Activated T-cell treated with anti-CD3 and anti-CD28 coated beads for 1 hour (primary cell): ENCODE data around the gene MAP3K10.
"Not testable (repeated sequence)": the region's sequence is repeated elsewhere in the genome, so short reads cannot be mapped to it uniquely, and the experiment has no call there.

Source experiments
- DNase-seq: peaks from one replicate; pipeline ENCODE4 v3.0.0-alpha.2; 2020; ENCODE audit warnings: low read depth

MAP3K10 gene

GRCh38 chr19:40217027-40217810 is 26.0 kb downstream of the MAP3K10 start:
- DNase-seq: no peak

DNA sequence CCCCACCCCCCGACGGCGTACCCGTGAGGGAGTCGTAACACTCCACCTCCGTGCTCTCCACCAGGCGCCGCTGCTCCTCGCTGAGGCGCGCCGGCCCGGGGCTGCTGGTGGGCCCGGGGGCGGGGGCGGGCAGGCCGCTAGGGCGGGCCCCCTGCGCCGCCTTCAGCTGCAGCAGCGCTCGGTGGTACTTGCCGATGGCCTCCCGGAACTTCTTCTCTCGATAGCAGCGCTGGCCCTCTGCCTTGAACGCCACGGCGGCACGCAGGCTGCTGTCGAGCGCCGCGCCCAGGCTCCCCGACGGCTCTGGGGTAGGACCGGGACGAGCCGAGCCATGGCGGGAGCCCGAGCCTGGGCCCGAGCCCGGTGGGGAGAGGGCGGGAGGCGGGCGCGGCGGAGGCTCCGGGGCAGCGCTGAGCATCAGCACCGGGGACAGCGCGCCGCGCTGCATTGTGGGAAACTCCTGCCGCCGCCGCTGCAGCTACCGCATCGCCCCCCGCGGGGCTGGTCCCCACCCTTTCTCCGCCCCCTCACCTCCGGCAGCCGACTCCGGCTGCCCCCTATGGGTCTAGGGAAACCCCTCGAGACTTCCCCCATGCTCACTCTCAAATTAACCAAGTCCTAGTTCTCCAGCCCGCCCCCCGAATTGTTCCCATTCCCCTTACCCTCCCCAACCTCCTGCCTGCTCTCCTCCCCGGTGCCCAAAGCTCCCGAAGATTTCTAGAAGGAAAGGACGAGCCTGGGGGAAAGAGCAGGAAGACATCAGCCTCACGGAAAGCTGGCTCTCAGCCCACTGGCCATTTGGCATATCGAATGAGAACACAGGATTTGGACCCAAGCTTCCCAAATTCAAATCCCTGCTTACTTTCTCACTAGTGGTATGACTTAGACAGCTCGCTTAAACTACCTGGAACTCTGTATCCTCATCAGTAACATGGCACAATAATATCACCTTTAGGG is 27.0 kb downstream of the MAP3K10 start, which contains the start of gene TTC9B:
TTC9B (minus strand) TSS at position 451 of the 957 bp plus-strand sequence; CDS start at position 448, 3 bp downstream.
- peak; percentile 17 for DNase-seq

DNA sequence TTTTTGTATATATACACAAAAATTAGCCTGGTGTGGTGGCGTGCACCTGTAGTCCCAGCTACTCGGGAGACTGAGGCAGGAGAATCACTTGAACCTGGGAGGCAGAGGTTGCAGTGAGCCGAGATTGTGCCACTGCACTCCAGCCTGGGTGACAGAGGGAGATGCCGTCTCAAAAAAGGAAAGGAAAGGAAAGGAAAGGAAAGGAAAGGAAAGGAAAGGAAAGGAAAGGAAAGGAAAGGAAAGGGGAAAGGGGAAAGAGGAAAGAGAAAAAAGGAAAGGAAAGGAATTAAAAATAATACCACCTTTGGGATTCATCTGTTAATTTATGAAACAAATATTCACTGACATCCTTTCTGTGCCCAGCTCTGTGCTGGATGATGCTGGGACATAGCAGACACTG is 27.8 kb downstream of the MAP3K10 start:
- not testable (repeated sequence) for DNase-seq

DNA sequence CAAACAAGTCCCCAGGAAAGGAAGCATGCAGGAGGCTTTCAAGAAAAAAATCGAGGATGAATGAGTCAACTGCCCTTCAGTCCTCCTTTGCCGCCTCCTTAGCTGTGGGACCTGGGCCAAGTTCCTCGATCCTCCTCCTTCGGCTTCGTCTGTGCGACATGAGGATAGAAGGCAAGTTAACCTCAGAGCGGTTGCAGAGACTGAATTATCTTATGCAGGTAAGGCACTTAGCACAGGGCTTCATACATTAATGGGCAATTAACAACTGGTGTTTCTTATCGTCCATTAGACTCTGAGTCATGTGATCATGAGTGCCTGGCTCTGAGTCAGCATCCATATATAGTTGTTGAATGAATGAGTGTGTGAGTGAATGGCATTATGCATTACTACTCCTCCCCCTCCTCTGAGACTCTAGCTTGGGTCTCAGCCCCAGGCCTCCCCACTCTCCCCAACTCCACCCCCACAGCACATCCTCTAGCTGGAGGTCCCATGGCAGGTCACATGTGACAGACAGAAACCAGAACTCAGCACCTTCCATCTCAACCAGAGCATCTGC is 28.6 kb downstream of the MAP3K10 start:
- DNase-seq: no peak

GRCh38 chr19:40220674-40221073 is 29.4 kb downstream of the MAP3K10 start:
- DNase-seq: no peak

- DNase-seq: peak; percentile 64
Observed at GRCh38 chr19:40221858-40222619, 30.8 kb downstream of the MAP3K10 start.

- DNase-seq: peak; percentile 27
Observed at GRCh38 chr19:40223135-40223822, 32.1 kb downstream of the MAP3K10 start.

- DNase-seq: no peak
Observed at GRCh38 chr19:40224342-40225150, 33.3 kb downstream of the MAP3K10 start.

GRCh38 chr19:40225440-40226305 is 34.4 kb downstream of the MAP3K10 start:
- DNase-seq: no peak

DNA sequence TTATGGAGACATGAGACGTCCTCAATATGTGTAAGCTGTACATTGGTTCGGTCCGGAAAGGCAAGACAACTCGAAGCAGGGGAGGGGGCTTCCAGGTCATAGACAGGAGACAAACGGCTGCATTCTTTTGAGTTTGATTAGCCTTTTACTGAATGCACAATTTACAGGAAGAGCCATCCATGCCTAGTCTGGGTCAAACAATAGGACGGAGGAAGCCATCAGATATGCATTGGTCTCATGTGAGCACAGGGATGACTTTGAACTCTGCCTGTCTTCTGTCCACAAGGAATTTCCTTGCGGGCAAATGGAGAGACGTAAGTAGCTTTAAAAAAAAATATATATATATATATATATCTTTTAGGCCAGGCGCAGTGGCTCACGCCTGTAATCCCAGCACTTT is 37.1 kb downstream of the MAP3K10 start:
- no peak for DNase-seq

- DNase-seq: no peak
Observed at GRCh38 chr19:40228863-40229262, 37.6 kb downstream of the MAP3K10 start.

DNA sequence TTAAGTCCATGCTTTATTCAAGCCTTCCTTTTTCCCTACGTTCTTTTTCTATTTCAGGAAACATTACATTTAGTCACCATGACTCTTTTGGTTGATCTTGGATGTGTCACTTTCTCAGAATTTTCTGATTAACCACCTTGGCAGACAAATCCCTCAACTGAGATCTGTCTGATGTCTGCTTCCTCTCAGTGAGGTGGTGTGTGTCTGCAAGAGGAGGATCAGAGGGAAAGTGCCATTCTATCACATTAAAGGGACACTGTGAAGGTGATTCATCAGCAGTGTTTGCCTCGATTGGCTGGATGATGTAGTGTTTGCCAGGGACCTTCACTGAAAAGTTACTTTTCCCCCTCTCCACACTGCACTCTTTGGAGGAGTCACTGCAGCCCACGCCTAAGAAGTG is 38.3 kb downstream of the MAP3K10 start:
- DNase-seq: no peak

- DNase-seq: no peak
Observed at GRCh38 chr19:40229926-40230417, 38.7 kb downstream of the MAP3K10 start.

DNA sequence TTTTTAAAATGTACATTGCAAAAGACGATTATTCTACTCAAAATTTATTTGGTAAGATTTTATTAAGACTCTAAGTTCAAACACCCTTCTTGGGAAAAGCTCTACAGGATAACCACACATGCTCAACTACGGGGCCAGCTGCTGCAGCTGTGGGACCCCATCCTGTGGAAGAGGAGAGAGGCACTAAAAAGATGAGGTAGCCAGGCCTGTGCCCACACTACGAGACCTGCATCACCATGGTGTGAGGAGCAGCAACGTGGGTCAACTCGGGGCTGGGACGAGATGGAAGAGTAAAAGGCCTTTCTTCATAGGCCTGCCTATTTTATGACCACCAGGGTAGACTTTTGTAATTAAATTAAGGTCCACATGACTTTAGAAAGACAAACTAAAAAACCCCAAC is 39.8 kb downstream of the MAP3K10 start:
- no peak for DNase-seq

DNA sequence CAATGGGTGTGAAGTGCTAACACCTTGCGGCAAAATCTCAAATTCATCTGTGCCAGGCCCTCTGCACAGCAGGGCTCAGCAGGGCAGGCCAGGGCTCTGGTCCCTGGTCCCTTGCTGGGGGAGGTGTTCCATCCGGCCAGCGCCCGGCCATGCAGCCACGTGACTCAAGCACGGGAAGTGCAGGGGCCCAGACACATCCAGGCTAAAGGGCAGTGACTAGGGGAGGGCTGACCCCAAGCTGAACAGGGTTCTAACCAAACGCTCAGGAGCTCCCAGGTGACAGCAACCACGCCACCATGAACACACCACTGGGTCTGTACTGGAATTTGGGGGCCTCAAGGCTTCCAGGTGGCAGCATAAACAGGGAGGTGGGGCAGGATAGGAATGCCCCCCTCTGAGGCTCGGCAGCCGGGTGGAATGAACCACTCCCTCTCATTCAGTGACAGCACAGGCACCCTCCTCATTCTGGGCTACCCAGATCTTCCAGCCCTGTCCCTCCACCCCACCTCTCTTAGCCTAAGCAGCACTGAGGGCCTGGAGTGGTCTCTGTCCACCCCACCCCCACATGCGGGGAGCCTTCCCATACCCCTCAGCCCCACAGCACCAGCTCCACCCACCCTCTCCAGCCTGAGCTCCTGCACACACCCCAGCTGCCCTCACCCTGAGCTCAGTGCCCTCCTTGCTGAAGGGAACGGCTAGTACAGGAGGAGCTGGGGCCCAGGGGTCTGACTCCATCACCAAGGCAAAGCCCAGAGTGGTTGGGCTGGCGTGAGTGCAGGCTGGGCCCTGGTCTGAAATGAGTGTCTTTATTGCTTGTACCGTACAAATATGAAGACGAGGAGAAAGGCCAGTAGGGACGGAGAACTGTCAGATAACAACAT is 40.6 kb downstream of the MAP3K10 start:
- DNase-seq: no peak

- no peak for DNase-seq
Observed at GRCh38 chr19:40232479-40232878, 41.3 kb downstream of the MAP3K10 start.

- DNase-seq: no peak
Observed at GRCh38 chr19:40232949-40233810, 42.0 kb downstream of the MAP3K10 start.
